Endothelial cell of hepatic sinusoid (primary cell): ENCODE measurements around the gene SLIT3.

Experiments
- in situ Hi-C: cut with HindIII; loops from 2 replicates; pipeline ENCODE4 v1.10.0; 2017; ENCODE audit warnings: low sequenced_read_pairs

SLIT3 gene

DNA sequence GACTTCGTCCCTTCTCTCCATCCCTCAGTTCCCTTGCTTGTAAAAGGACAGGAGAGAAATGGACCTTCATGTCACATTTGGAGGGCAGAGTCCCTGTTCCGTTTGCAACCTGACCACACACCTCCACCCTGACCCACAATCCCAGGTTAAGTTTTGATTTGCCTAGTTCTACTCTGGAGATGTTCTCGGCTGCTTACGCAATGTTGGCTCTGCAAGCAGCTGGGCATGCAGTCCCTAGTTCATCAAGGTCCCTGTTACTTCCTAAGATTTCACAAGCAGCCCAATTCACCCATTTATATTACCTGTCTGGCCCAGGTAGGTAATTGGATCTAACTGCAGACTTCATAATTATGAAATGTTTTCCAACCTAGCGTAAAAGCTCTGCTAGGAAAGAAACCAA is 28.8 kb downstream of the SLIT3 start:
- in situ Hi-C loops, result no loop called here

GRCh38 chr5:169270827-169271226 is 30.1 kb downstream of the SLIT3 start:
- in situ Hi-C loops, result no loop called here

- in situ Hi-C loops, result no loop called here
Measured at GRCh38 chr5:169268019-169268418, 32.9 kb downstream of the SLIT3 start.

DNA sequence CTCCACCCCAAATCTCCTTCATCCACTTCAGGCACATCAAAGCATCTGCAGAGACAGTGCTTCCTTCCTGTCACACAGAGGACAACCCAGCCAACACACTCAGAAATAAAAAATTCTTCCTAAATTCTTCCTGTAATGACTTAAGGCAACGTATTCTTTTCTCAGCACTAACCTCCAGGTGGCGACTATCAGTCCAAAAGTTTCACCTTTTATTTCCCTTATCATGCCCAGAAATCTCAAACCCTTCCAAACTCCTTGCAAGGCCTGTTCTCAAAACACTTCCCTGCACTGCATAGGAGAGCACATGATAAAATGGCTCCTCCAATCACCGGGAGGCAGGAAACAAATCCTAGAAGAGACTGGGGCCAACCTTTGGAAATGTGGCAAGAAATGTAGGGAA is 35.1 kb downstream of the SLIT3 start:
- in situ Hi-C loops, result no loop called here

DNA sequence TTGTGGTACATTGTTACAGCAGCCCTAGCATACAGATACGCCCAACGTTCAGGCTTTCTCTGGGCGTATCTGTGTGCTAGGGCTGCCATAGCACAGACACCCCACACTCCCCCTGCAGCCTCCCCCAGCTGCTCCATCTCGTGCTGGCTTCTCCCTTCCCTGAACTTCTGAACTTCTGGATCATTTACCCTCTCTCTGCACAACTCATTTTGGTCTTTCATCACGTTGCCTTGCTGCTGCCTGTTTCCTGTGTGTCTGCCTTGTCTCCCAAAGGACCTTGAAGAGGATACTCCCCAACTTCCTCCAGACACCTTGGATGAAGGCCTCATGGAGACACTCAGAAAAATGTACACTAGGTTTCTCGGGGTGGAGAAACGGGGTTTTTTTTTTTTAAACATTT is 37.3 kb downstream of the SLIT3 start:
- in situ Hi-C loops, result no loop called here

DNA sequence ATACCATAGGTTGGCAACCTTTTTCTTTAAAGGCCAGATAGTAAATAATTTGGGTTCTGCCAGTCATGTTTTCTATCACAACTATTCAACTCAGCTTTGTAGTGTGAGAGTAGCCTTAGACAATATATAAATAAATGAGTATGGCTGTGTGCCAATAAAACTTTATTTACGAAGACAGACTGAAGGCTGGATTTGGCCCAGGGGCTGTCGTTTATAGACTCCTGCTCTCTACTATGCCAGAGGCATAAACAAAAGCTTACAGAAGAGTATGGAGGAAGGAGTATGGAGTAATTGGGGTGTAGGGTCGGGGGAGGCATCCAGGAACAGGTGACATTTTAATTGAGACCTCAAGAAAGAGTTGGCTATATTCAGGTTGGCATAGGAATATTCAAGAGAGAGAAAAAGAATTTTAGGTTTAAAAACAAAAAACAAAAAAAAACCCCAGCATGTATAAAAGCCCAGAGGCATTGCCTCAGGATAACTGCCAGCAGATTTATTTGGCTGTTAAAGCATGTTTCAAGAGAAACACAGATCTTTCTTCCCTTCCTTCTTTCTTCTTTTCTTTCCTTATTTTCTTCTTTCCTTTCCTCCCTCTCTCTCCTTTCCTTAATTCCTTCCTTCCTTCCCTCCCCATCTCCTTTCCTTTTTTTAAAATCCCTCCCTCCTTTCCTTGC is 39.9 kb downstream of the SLIT3 start:
- in situ Hi-C loops, result no loop called here

GRCh38 chr5:169258372-169259000 is 42.5 kb downstream of the SLIT3 start:
- in situ Hi-C loops, result no loop called here

DNA sequence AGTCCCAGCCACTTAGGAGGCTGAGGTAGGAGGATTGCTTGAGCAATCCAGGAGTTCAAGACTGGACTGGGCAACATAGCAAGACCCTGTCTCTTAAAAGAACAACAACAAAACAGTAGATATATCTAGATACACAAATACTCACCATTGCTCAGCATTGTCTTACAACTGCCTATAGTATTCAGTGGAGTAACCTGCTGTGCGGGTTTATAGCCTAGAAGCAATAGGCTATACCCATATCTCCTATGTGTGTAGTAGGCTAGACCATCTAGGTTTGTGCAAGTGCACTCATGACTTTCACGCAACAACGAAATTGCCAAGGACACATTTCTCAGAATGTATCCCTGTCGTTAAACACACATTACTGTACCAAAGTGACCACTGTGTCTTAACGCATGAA is 44.7 kb downstream of the SLIT3 start:
- in situ Hi-C loops, result no loop called here

- in situ Hi-C loops, result no loop called here
Measured at GRCh38 chr5:169253071-169253470, 47.9 kb downstream of the SLIT3 start.

- in situ Hi-C loops, result no loop called here
Measured at GRCh38 chr5:169251333-169252084, 49.4 kb downstream of the SLIT3 start.

- in situ Hi-C loops, result no loop called here
Measured at GRCh38 chr5:169250887-169251286, 50.1 kb downstream of the SLIT3 start.

- in situ Hi-C loops, result no loop called here
Measured at GRCh38 chr5:169248996-169249395, 51.9 kb downstream of the SLIT3 start.

DNA sequence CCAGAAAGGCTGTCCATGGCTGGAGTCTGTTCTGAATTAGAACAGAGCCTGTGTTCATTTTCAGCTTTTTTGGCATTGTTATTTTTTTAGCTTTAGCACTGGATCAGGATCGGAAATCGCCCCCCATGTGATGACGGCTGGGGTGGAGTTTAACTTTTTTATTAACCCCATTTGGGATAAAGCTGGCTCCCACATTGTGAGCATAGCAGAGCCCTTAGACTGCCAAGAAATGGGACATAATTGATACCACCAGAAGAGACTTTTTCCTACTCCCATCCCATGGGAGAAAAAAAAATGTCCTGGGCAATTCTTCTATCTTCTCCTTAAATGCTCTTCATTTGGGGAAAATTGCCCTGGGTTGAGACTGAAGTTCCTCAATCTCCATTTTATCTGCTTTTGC is 52.4 kb downstream of the SLIT3 start:
- in situ Hi-C loops, result no loop called here

DNA sequence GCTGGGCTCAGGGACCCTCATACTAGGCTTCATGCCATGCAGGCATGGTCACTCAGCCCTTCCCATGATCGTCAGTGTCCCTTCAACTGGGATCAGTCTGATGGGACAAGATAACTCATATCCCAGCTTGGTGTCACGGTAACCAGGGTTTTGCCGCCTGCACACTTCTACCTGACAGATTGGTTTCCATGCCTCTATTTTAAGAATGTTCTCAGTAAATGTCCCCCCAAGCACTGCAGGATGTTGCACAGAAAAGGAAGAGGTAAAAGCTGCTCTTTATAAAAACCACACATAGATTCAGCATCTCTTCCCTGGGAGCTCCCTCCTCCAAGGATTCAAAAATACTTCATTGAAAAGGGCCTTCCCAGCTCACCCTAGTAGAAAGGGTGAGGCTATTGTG is 56.1 kb downstream of the SLIT3 start:
- in situ Hi-C loops, result no loop called here

DNA sequence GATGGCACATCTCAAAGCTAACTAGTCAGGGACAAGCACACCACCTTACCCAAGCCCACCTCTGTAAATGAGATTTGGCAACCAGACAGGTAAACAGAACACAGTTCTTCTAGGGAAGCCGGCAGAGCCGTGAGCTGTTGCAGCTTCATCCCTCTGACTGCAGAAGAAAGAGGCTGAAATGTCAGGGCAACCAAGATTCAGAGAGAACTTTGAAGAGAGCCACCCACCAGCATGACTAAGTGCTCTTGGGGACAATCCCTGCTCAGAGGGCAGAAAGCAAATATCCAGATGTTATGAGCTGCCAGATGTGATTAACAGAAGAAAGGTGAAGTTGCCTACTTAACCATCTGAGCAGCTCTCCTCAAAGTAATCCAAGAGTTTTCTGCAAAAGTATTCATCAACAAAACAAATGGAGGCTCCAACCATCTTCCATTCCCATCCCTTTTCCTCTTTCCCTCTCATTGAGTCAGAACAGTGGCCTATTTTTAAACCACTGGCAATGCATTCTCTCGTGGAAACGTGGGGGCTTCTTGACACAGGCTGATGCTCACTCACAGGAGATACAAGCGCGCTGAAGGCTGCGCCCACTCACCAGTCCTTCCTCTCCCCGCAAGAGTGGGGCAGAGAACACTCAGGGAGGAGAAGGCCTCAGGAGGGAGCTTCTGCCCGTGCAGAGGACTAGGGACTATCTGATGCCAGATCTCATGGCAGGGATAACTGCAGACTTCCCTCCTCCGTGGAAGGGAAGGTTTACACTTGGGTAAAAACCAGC is 57.1 kb downstream of the SLIT3 start:
- in situ Hi-C loops, result no loop called here

- in situ Hi-C loops, result no loop called here
Measured at GRCh38 chr5:169242849-169243186, 58.1 kb downstream of the SLIT3 start.

- in situ Hi-C loops, result no loop called here
Measured at GRCh38 chr5:169242175-169242848, 58.6 kb downstream of the SLIT3 start.

- in situ Hi-C loops, result no loop called here
Measured at GRCh38 chr5:169229342-169229892, 71.5 kb downstream of the SLIT3 start.

- in situ Hi-C loops, result no loop called here
Measured at GRCh38 chr5:169226895-169227294, 74.0 kb downstream of the SLIT3 start.

DNA sequence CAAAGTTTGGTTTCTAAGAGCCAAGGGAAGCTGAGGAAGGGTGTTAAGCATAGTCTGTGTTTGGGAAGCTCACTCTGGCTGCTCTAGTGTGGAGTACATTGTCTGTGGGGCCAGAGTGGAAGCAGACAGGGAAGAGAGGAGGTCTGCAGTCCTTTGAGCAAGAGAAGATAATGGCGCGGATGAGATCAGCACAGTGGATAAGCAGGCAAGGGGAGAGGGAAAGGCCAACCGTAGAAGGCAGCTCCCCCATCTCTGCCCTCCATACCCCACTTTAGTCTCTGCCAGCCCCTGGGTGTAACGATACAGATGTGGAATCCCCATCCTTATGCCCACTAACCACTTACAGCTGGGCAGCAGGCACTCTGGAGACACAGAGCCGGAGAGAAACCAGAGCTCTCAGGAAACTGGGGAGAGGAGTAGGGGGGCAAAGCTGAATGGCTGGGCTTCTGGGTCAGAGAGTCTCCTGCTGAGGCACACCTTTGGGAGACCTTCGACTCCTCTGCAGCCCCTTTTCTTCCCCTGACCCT is 75.0 kb downstream of the SLIT3 start:
- in situ Hi-C loops, result no loop called here

DNA sequence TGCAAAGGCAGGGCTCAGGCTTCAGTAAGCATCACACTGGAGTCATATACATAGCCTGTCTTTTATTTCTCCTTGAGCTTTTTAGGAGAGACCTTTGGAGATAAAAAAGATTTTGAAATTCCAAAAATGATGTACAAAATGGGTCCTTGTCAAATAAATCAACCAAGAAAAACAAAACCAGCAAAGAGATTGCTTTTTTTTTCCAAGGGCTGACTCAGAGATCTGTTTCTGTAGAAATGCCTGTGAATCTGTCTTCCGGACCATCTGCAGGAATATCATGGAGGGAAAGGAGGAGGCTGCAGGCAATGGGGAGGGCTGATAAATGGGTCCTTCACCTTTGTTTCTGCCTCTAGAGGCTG is 77.4 kb downstream of the SLIT3 start:
- in situ Hi-C loops, result no loop called here
